Breast epithelium (tissue), 3 donors: ENCODE measurements around the gene USP6.

ENCODE experiments used
- POLR2A ChIP-seq: fragments of 450-650 bp; IDR thresholded peaks from one replicate; pipeline ENCODE4 v1.6.1; 2016; ENCODE audit warnings: antibody characterized with exemption, mild to moderate bottlenecking, moderate library complexity
- TF ChIP-seq, protein P1 (sequence below), 3 donors: fragments of 450-650 bp; IDR thresholded peaks; one replicate each; pipeline ENCODE4 v1.5.1; 2016 to 2017; ENCODE audit warnings: antibody characterized with exemption in 3 of 3, mild to moderate bottlenecking in 3 of 3, moderate library complexity in 3 of 3

- TF ChIP-seq, protein P1, sequence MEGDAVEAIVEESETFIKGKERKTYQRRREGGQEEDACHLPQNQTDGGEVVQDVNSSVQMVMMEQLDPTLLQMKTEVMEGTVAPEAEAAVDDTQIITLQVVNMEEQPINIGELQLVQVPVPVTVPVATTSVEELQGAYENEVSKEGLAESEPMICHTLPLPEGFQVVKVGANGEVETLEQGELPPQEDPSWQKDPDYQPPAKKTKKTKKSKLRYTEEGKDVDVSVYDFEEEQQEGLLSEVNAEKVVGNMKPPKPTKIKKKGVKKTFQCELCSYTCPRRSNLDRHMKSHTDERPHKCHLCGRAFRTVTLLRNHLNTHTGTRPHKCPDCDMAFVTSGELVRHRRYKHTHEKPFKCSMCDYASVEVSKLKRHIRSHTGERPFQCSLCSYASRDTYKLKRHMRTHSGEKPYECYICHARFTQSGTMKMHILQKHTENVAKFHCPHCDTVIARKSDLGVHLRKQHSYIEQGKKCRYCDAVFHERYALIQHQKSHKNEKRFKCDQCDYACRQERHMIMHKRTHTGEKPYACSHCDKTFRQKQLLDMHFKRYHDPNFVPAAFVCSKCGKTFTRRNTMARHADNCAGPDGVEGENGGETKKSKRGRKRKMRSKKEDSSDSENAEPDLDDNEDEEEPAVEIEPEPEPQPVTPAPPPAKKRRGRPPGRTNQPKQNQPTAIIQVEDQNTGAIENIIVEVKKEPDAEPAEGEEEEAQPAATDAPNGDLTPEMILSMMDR (IDR thresholded peaks at IDR 0.05): no peak
- TF ChIP-seq POLR2A: no peak
These were observed 48.6 kb downstream of the USP6 start for GRCh38 chr17:5164436-5164835.
